Activated naive CD4-positive, alpha-beta T cell treated with anti-CD3 and anti-CD28 coated beads, Interleukin-2, amount 50 U/mL, for 24 hours (primary cell): ENCODE data around the gene TMEM121.
"Not testable (repeated sequence)": the region's sequence is repeated elsewhere in the genome, so short reads cannot be mapped to it uniquely, and the experiment has no call there.

Experiments used
- H3K27ac Mint-ChIP-seq: one replicate; pipeline ENCODE4 v1.8.0; 2021; ENCODE audit warnings: mild to moderate bottlenecking, mixed read lengths
- H3K27me3 Mint-ChIP-seq: one replicate; pipeline ENCODE4 v1.8.0; 2021; ENCODE audit warnings: mixed read lengths
- H3K36me3 Mint-ChIP-seq: one replicate; pipeline ENCODE4 v1.8.0; 2021; ENCODE audit warnings: mixed read lengths
- H3K4me1 Mint-ChIP-seq: one replicate; pipeline ENCODE4 v1.8.0; 2021; ENCODE audit warnings: mixed read lengths
- H3K4me3 Mint-ChIP-seq: one replicate; pipeline ENCODE4 v1.8.0; 2021; ENCODE audit warnings: mild to moderate bottlenecking, mixed read lengths
- H3K9me3 Mint-ChIP-seq: one replicate; pipeline ENCODE4 v1.8.0; 2021; ENCODE audit warnings: mixed read lengths

The TMEM121 gene

DNA sequence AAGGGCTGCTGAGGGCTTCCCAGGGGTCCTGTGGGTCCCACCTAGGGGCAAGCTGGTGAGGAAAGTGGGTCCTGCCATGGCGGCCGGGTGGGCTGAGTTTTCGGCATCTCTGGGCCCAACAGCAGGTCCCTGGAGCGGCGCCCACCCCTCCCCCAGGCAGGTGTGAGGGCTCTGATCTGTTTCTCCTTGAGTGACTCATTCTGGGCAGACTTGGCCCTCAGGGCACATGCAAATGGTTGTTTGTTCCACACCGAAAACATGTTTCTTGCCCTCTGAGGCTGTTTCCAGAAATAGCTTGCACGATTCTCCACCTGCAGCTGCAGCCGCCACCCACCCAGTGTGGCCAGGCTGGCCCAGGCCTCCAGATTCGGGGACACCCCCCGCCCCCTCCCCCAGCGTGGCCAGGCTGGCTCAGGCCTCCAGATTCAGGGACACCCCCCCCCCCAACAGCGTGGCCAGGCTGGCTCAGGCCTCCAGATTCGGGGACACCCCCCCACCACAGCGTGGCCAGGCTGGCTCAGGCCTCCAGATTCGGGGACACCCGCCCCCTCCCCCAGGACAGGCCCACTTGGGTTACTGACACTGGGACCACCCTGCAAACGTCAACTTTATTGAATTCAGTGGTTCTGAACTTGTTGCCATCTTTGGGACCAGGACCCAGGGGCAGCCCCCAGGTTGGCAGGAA lies 48.8 kb downstream of the TMEM121 start:
- not testable (repeated sequence) for H3K36me3 Mint-ChIP-seq, H3K4me1 Mint-ChIP-seq, H3K9me3 Mint-ChIP-seq, H3K4me3 Mint-ChIP-seq, H3K27ac Mint-ChIP-seq, H3K27me3 Mint-ChIP-seq

DNA sequence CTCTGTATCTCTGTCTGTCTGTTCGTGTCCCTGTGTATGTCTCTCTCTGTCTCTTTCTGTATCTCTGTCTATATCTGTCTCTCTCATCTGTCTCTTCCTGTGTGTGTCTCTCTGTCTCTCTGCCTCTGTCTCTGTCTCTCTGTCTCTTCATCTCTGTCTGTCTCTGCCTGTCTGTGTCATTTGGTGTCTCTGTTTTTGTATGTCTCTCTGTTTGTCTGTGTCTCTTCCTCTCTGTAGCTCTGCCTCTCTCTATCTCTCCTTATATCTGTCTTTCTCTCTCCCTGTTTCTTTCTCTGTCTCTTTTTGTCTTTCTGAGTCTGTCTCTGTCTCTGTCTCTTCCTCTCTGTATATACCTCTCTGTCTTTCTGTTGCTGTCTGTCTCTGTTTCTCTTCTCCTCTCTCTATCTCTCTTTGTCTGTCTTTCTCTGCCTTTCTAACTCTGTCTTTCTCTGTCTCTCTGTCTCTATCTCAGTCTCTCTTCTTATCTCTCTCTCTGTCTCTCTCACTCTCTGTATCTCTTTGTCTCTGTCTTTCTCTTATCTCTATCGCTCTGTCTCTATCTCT lies 50.2 kb downstream of the TMEM121 start:
- no peaks in the 10 kb centered on the region for H3K36me3 Mint-ChIP-seq
- no peak overlapping the region for H3K4me3 Mint-ChIP-seq
- no peaks in the 10 kb centered on the region for H3K27me3 Mint-ChIP-seq
- H3K27ac Mint-ChIP-seq = no peak overlapping the region
- no peaks in the 10 kb centered on the region for H3K4me1 Mint-ChIP-seq
- H3K9me3 Mint-ChIP-seq = no peaks in the 10 kb centered on the region

DNA sequence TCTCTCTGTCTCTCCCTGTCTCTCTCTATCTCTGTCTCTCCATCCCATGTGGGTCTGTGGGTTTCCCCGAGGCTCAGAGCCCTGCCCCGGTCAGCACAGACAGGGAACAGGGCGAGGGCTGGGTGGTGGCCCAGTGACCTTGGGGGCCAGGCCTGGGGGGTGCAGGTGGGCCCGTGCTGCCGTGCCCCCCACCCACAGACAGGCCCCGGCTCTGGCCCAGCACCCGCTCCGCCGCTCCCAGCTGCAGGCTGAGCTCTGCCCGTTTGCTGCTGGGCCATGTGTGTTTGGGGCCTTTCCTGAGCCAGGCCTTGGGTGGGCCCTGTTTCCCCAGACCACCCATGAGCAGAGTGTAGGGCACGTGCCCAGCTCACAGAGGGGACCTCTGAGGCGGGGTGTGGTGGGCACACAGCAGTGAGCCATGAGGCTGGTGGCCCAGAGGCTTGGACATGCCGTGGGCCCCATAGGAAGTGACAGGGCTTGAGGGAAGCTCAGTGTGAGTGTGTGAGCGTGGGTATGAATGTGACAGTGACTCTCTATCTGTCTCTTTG lies 51.0 kb downstream of the TMEM121 start:
- no peaks in the 10 kb centered on the region for H3K9me3 Mint-ChIP-seq
- H3K4me1 Mint-ChIP-seq = no peaks in the 10 kb centered on the region
- no peaks in the 10 kb centered on the region for H3K27me3 Mint-ChIP-seq
- H3K36me3 Mint-ChIP-seq = no peaks in the 10 kb centered on the region
- H3K27ac Mint-ChIP-seq = no peak overlapping the region
- no peak overlapping the region for H3K4me3 Mint-ChIP-seq

DNA sequence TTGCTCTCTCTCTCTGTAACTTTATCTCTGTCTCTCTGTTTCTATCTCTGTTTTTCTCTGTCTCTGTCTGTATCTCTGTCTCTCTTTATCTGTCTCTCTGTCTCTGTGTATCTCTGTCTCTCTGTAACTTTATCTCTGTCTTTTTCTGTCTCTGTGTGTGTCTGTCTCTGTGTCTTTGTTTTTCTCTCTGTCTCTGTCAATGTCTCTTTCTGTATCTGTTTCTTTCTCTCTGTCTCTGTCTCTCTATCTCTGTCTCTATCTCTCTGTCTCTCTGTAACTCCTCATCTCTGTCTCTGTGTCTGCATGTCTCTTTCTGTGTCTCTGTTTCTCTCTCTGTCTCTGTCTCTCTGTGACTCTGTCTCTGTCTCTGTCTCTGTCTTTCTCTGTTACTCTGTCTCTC lies 51.7 kb downstream of the TMEM121 start:
- H3K27me3 Mint-ChIP-seq = no peaks in the 10 kb centered on the region
- H3K9me3 Mint-ChIP-seq = no peaks in the 10 kb centered on the region
- H3K27ac Mint-ChIP-seq = no peak overlapping the region
- no peaks in the 10 kb centered on the region for H3K4me1 Mint-ChIP-seq
- H3K36me3 Mint-ChIP-seq = no peaks in the 10 kb centered on the region
- H3K4me3 Mint-ChIP-seq = no peak overlapping the region

DNA sequence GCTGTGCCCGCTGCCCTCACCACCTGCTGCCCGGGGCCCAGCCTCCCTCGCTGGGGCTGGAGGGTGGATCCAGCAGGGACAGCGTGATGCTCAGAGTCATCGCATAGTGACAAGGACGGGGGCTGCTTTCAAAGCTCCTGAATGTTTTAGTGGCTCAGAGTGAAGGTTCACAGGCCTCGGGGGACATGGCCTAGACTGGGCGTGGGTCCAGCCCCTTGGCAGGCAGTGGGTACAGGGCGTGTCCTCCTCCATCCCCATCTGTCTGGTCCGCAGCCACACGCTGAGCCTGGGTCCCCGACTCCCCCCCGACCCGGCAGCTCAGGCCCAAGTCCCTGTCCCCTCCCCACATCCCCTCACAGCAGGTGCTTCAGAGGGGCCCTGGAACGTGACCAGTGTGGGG lies 52.8 kb downstream of the TMEM121 start:
- H3K36me3 Mint-ChIP-seq, H3K4me3 Mint-ChIP-seq, H3K4me1 Mint-ChIP-seq, H3K9me3 Mint-ChIP-seq, H3K27me3 Mint-ChIP-seq, H3K27ac Mint-ChIP-seq: not testable (repeated sequence)
